Astrocyte of the spinal cord (primary cell): Measurements from ENCODE around the gene POLD1.

Experiments used
- DNase-seq: peaks from one replicate; pipeline ENCODE4 v3.0.0; 2011; ENCODE audit warnings: low read depth, low spot score
- H3K4me3 ChIP-seq: 2 replicates; pipeline ENCODE4 v1.5.1; 2011; ENCODE audit warnings: low read depth, mild to moderate bottlenecking, low read length, moderate library complexity
- in situ Hi-C: cut with HindIII; loops from 2 replicates; pipeline ENCODE4 v1.10.0; 2017; ENCODE audit warnings: low sequenced_read_pairs
- TF ChIP-seq, protein P1 (sequence below): IDR thresholded peaks from 2 replicates; pipeline ENCODE4 v1.5.1; 2012; ENCODE audit warnings: low read depth, mild to moderate bottlenecking, low read length, inconsistent platforms

The POLD1 gene

DNA sequence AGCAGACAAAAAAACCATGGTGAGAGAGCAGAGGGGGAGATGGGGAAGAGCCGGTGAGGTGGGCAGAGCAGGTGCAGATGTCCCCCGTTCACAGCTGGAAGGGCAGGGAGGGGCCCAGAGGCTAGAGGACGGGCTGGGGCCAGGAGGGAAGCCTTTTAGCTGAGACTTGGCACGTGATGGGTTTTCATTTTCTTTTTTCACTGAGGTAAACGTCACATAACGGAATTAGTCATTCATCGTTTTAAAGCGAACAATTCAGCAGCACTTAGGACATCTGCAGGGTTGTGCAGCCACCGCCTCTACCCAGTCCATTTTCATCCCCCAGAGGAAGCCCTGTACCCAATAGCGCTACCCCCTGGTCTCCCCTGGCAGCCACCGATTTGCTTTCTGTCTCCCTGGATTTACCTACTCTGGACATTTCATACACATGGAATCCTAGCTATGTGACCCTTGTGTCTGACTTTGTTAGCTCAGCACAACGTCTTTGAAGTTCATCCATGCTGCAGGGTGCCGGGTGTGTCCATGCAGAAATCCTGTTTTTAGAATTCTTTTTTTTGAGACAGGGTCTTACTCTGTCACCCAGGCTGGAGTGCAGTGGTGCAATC is 76.1 kb downstream of the POLD1 start:
- TF ChIP-seq, protein P1, sequence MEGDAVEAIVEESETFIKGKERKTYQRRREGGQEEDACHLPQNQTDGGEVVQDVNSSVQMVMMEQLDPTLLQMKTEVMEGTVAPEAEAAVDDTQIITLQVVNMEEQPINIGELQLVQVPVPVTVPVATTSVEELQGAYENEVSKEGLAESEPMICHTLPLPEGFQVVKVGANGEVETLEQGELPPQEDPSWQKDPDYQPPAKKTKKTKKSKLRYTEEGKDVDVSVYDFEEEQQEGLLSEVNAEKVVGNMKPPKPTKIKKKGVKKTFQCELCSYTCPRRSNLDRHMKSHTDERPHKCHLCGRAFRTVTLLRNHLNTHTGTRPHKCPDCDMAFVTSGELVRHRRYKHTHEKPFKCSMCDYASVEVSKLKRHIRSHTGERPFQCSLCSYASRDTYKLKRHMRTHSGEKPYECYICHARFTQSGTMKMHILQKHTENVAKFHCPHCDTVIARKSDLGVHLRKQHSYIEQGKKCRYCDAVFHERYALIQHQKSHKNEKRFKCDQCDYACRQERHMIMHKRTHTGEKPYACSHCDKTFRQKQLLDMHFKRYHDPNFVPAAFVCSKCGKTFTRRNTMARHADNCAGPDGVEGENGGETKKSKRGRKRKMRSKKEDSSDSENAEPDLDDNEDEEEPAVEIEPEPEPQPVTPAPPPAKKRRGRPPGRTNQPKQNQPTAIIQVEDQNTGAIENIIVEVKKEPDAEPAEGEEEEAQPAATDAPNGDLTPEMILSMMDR = no peak
- H3K4me3 ChIP-seq = no peak overlapping the region
- in situ Hi-C loops = no loop called here
- DNase-seq = peak; percentile 43

DNA sequence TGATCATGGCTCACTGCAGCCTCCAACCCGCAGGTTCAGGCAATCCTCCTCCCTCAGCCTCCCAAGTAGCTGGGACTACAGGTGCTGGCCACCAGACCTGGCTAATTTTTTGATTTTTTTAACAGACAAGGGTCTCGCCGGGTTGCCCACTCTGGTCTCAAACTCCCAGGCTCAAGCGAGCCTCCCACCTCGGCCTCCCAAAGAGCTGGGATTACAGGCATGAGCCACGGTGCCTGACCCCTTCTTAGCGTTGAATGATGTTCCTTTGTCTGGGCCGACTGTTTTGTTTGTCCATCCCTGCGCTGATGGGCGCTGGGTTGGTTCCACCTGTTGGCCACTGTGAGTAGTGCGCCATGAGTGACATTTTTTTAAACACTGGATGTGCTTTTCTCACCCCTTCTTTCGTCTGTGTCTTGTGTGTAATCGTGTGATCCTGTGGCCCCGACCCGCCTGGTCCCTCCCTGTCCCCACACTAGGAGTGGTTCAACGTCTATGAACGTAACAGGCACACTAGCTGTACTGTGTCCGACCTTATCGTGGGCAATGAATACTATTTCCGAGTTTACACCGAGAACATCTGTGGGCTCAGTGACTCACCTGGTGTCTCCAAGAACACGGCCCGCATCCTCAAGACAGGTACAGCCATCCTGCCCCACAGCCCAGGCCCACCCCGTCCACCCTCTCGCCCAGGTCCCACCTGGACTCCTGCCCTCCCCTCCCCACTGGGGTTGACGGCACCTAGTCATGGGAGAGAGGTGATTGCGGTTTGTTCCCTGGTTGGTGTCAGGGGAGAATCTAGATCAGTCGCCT is 77.1 kb downstream of the POLD1 start:
- peak; percentile 62 for DNase-seq
- TF ChIP-seq, protein P1 = peak; percentile 89
- in situ Hi-C loops = no loop called here
- H3K4me3 ChIP-seq = no peak overlapping the region

DNA sequence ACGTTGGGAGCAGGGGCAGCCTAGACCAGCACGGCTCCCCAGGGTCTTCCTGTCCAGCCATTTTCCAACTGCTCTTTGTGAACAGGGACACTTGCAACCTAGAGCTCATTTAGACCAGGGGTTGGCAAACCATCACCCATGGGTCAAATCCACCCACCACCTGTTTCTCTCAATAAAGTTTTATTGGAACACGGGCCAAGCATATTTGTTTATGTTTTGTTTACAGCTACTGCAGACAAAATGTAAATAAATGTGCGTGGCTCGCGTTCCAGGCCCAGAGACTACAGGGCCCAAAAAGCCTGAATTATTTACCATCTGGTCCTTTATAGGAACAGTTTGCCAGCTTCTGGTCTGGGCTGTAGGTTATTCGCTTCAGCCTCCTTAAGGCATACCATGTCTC is 78.8 kb downstream of the POLD1 start:
- DNase-seq = no peak
- TF ChIP-seq, protein P1 = no peak
- in situ Hi-C loops = no loop called here
- H3K4me3 ChIP-seq = no peak overlapping the region

DNA sequence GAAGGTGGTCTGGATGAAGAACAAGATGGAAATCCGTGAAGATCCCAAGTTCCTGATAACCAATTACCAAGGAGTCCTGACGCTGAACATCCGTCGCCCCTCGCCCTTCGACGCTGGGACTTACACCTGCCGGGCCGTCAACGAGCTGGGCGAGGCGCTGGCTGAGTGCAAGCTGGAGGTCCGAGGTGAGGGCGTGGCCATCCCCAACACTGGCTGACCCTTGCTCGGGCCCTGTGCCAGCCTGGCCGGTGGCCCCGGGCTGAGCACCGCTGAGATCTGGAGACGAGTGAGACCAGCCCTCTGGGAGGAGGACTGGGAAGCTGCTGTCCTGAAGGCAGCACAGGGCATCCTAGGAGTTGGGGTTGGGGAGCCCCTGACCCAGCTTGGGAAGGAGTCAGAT is 80.2 kb downstream of the POLD1 start:
- TF ChIP-seq, protein P1 = no peak
- in situ Hi-C loops = no loop called here
- no peak overlapping the region for H3K4me3 ChIP-seq
- DNase-seq = no peak

DNA sequence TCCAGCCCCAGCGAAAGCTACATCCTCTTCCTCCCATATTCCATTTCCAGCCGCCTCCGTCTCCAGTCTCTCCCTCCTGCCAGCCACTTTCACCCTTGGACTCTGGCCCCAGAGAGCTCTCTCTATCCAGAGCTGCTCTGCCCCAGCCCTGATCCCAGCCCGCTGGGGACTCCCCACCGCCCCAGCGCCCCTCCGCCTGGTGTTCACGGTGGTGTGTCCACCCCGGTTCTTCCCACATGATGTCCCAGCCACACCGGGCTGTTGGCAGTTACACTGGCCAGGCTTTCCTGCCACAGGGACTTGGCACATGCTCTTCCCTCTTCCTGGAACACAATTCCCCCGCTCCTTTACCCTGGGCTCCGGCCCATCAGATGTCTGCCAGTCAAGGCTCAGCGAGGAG is 80.9 kb downstream of the POLD1 start:
- in situ Hi-C loops = no loop called here

DNA sequence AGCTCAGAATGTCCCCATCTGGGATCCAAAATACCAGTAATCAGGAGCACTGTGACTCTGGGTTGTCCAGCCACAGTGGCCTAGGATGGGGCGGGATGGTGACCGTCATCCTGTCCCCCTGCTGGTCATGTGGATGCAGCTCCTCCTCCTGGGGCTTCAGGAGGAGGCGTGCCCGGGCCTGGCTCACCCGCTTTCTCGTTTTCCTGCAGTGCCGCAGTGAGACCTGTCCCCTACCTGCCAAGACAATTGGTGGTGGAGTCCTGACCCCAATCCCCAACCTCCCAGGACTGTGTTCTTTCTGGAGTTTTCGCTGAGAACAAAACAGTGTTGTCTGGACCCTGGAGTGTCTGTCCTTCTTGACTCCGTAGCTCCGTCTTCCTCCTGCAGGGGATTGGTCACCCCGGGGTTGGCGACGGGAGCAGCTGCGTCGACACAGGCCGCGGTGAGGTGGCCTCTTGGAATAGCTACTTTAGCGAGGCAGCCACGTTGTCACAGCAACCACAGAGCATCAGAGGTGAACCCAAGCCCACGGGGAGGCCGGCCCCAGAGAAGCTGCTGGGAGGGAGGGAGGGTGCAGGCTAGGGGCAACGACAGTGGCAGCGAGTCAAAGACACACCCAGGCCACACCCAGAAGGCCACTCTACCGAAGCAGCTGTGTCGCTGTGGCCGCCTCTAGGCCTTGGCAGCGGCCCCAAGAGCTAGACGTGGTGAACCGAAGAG is 82.0 kb downstream of the POLD1 start:
- in situ Hi-C loops = no loop called here
- H3K4me3 ChIP-seq = no peak overlapping the region
- DNase-seq = no peak
- TF ChIP-seq, protein P1 = peak; percentile 42

More for the DNA sequence above, 80.9 kb downstream of the POLD1 start:
- no peak for DNase-seq
- H3K4me3 ChIP-seq = no peak overlapping the region
- TF ChIP-seq, protein P1 = no peak
